Spinal cord (tissue), 10 donors: ENCODE measurements around the gene POLR3E. TPM values are rescaled to one million over a fixed set of nuclear protein-coding genes. Genes with fewer than 3 reads are reported as not detected.

Source experiments
- DNase-seq, 6 donors: peaks; one replicate each; pipeline versions ENCODE4 v3.0.0 to v3.0.0-alpha.2; 2013 to 2015; ENCODE audit warnings: low spot score in 6 of 6, low read depth in 4 of 6
- H3K27ac ChIP-seq: one replicate; pipeline ENCODE4 v1.5.1; 2013; ENCODE audit warnings: low read depth, low read length, control low read depth
- H3K27me3 ChIP-seq: one replicate; pipeline ENCODE4 v1.6.1; 2013; ENCODE audit warnings: low read length; ENCODE audit not compliant: control insufficient read depth, insufficient read depth
- H3K36me3 ChIP-seq: one replicate; pipeline ENCODE4 v1.6.1; 2013; ENCODE audit warnings: low read length; ENCODE audit not compliant: control insufficient read depth, insufficient read depth
- H3K4me1 ChIP-seq: one replicate; pipeline ENCODE4 v1.6.1; 2013; ENCODE audit warnings: low read length; ENCODE audit not compliant: control insufficient read depth, insufficient read depth
- H3K4me3 ChIP-seq: one replicate; pipeline ENCODE4 v1.5.1; 2013; ENCODE audit warnings: low read depth, low read length, control low read depth
- H3K9me3 ChIP-seq: one replicate; pipeline ENCODE4 v1.6.1; 2013; ENCODE audit warnings: low read length; ENCODE audit not compliant: control insufficient read depth, insufficient read depth
- WGBS: methylation state at CpG from one replicate; pipeline ENCODE4 v1.1.5; 2013; ENCODE audit warnings: missing lambda C conversion rate; ENCODE audit not compliant: insufficient coverage; 5-methylcytosine and 5-hydroxymethylcytosine counted together
- polyA plus RNA-seq, 2 donors: library from polyadenylated mRNA; unstranded; fragments of 120-200 nt; gene quantifications; one replicate each; pipeline ENCODE4 v1.2.1, GENCODE V29; 2013; ENCODE audit not compliant: insufficient read length in 2 of 2
- total RNA-seq, 2 donors: library from RNA; depleted of rRNA in 1 of 2; stranded (reverse); fragments of 120-200 nt in 1 of 2; fragments of >200 nt in 1 of 2; gene quantifications; one replicate each; pipeline versions ENCODE4 v1.2.3 to v1.2.4, GENCODE V29; 2013 to 2014
- donor health status: healthy.

Gene POLR3E
- total and polyA plus RNA-seq, 4 donors, result 21.9 to 58.9 (median 46.5) TPM

DNA sequence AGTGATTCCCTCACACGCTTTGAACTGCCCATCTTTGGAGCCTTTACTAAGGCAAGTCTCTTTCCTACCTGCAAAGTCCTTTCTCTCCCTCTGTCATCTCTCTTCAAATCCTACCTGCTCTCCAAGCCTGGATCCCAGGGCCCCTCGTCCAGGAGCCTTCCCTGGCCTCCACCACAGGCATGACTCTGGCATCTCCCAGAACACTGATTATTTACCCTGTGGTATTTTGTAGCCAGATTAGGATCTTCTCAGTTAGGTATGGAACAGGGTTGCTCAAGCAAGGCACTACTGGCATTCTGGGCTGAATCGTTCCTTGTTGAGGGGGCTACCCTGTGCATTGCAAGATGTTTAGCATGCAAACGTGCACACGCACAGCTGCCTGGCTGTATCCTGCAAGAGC lies 31.9 kb upstream of the POLR3E start:
- Histone ChIP-seq H3K4me1 (no peaks in the 10 kb centered on the region), H3K27ac (no peak overlapping the region)
- 76% methylated on average over 2 of the region's 5 CpGs for WGBS

GRCh38 chr16:22266546-22266945 lies 30.7 kb upstream of the POLR3E start:
- Histone ChIP-seq H3K9me3 (no peaks in the 10 kb centered on the region), H3K4me3 (no peak overlapping the region), H3K4me1 (no peaks in the 10 kb centered on the region), H3K27me3 (no peaks in the 10 kb centered on the region), H3K36me3 (peaks cover 82% of the 10 kb centered on the region), H3K27ac (no peak overlapping the region)
- 97% methylated on average over 18 of the region's 19 CpGs for WGBS
- DNase-seq, result no peak

More for the DNA sequence above, 31.9 kb upstream of the POLR3E start:
- DNase-seq, result no peak
- Histone ChIP-seq H3K4me3 (no peak overlapping the region), H3K36me3 (peaks cover 87% of the 10 kb centered on the region), H3K9me3 (no peaks in the 10 kb centered on the region), H3K27me3 (no peaks in the 10 kb centered on the region)

GRCh38 chr16:22267764-22268163 lies 29.4 kb upstream of the POLR3E start:
- Histone ChIP-seq H3K4me1 (peaks cover 3% of the 10 kb centered on the region), H3K4me3 (no peak overlapping the region), H3K9me3 (no peaks in the 10 kb centered on the region), H3K27me3 (no peaks in the 10 kb centered on the region), H3K27ac (no peak overlapping the region), H3K36me3 (peaks cover 74% of the 10 kb centered on the region)
- 90% methylated on average over 2 of the region's 8 CpGs for WGBS
- DNase-seq, result no peak

DNA sequence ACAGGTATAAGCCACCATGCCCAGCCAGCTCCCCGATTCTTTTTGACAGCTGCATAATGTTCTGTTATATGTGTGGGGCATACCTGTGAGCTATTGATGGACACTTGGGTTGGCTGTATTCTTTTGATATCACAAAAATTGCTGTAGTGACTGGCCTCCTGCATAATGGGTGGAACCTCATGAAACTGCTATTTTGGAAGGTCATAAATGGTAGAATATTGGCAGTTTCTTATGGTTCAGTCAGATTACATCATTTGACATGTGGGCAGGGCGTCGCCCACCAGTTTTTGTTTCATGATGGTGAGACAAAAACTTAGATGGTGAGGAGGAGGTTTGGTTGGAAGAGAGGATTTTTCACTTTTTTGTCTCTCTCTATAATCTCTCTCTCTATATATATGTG lies 26.7 kb upstream of the POLR3E start:
- DNase-seq, result no peak
- Histone ChIP-seq H3K36me3 (peaks cover 67% of the 10 kb centered on the region), H3K4me1 (peaks cover 17% of the 10 kb centered on the region), H3K9me3 (no peaks in the 10 kb centered on the region), H3K27me3 (no peaks in the 10 kb centered on the region), H3K4me3 (no peak overlapping the region), H3K27ac (no peak overlapping the region)
- WGBS, result 100% methylated on average over 1 of the region's 3 CpGs

GRCh38 chr16:22272870-22273650 lies 24.1 kb upstream of the POLR3E start:
- WGBS, result 57% methylated on average over 5 of the region's 8 CpGs

GRCh38 chr16:22274916-22275315 lies 22.3 kb upstream of the POLR3E start:
- DNase-seq, result no peak
- peaks cover 17% of the 10 kb centered on the region for H3K4me1 ChIP-seq
- H3K4me3 ChIP-seq, result no peak overlapping the region
- no peaks in the 10 kb centered on the region for H3K27me3 ChIP-seq
- H3K36me3 ChIP-seq, result peaks cover 50% of the 10 kb centered on the region
- no peaks in the 10 kb centered on the region for H3K9me3 ChIP-seq
- no peak overlapping the region for H3K27ac ChIP-seq
- no CpG with 5 or more reads among the region's 1 CpG for WGBS

More at GRCh38 chr16:22272870-22273650, 24.1 kb upstream of the POLR3E start:
- Histone ChIP-seq H3K4me1 (peaks cover 17% of the 10 kb centered on the region), H3K4me3 (no peak overlapping the region), H3K27me3 (no peaks in the 10 kb centered on the region), H3K36me3 (peaks cover 57% of the 10 kb centered on the region), H3K27ac (peak overlapping the region; percentile 40), H3K9me3 (no peaks in the 10 kb centered on the region)
- peak; percentile 26 to 77 (median 46) for DNase-seq

- Histone ChIP-seq H3K4me3 (no peak overlapping the region), H3K27ac (no peak overlapping the region), H3K4me1 (peaks cover 10% of the 10 kb centered on the region), H3K36me3 (peaks cover 58% of the 10 kb centered on the region), H3K27me3 (no peaks in the 10 kb centered on the region), H3K9me3 (no peaks in the 10 kb centered on the region)
- DNase-seq, result peak in 1 of 6 donors; percentile 14
- WGBS, result 90% methylated on average over 11 of the region's 16 CpGs
Measured at GRCh38 chr16:22278441-22279230, 18.6 kb upstream of the POLR3E start.

GRCh38 chr16:22282254-22282892 lies 14.8 kb upstream of the POLR3E start:
- Histone ChIP-seq H3K36me3 (peaks cover 40% of the 10 kb centered on the region), H3K9me3 (no peaks in the 10 kb centered on the region), H3K4me1 (peaks cover 4% of the 10 kb centered on the region), H3K4me3 (no peak overlapping the region), H3K27ac (no peak overlapping the region), H3K27me3 (no peaks in the 10 kb centered on the region)
- DNase-seq, result no peak
- 82% methylated on average over 2 of the region's 5 CpGs for WGBS

- no peak overlapping the region for H3K27ac ChIP-seq
- no peaks in the 10 kb centered on the region for H3K27me3 ChIP-seq
- H3K4me1 ChIP-seq, result peaks cover 4% of the 10 kb centered on the region
- no peak for DNase-seq
- H3K4me3 ChIP-seq, result no peak overlapping the region
- H3K36me3 ChIP-seq, result peaks cover 30% of the 10 kb centered on the region
- WGBS, result 85% methylated on average over 2 of the region's 9 CpGs
- no peaks in the 10 kb centered on the region for H3K9me3 ChIP-seq
Measured at GRCh38 chr16:22284637-22285036, 12.6 kb upstream of the POLR3E start.
